GM12878 (cell line): Measurements from ENCODE around the gene LDLRAD3. TPM values are rescaled to one million over a fixed set of nuclear protein-coding genes. Genes with fewer than 3 reads are reported as not detected.

Experiments used
- ATAC-seq: fragments of 200-7000 bp; cut with Tn5 transposase; 3 replicates; pipeline ENCODE4 v1.9.1; 2020; ENCODE audit warnings: mild to moderate bottlenecking, moderate library complexity
- BruUV-seq: library from RNA; stranded (reverse); fragments of 400-500 nt; replicated peaks from 2 replicates; lab custom pipeline; 2021; lab: Mats Ljungman, UMichigan
- CTCF ChIA-PET: fragments of 300-600 bp; sonication (Branson Sonifier 250); formaldehyde crosslinking; extraction: SDS; loops from one replicate; lab custom pipeline; 2021; ENCODE audit warnings: inconsistent platforms; lab: Yijun Ruan, JAX
- POLR2A ChIA-PET: fragments of 350-600 bp; formaldehyde crosslinking; extraction: SDS; loops from one replicate; lab custom pipeline; 2021; ENCODE audit warnings: inconsistent platforms; lab: Charles Lee
- RAD21 ChIA-PET: fragments of 300-600 bp; sonication (Branson Sonifier 250); formaldehyde crosslinking; loops from one replicate; lab custom pipeline; 2023; ENCODE audit warnings: antibody characterized with exemption; ENCODE audit not compliant: unreplicated experiment; lab: Charles Lee
- SMC1A ChIA-PET: fragments of 300-600 bp; sonication (Branson Sonifier 250); formaldehyde crosslinking; loops from one replicate; lab custom pipeline; 2023; ENCODE audit not compliant: unreplicated experiment, uncharacterized antibody; lab: Charles Lee
- DNase-seq: peaks from one replicate; pipeline ENCODE4 v3.0.0-alpha.2; 2011; ENCODE audit warnings: low read depth, low spot score
- FAIRE-seq: peaks from 3 replicates; lab custom pipeline; 2011; peaks lifted over from hg19 to GRCh38; lab: Jason Lieb, UNC
- H2AFZ ChIP-seq: 2 replicates; pipeline ENCODE4 v1.6.0; 2011; ENCODE audit warnings: low read depth, low read length, control low read depth; ENCODE audit not compliant: control insufficient read depth
- H3K27ac ChIP-seq: 2 replicates; pipeline ENCODE4 v1.5.1; 2011; ENCODE audit warnings: control low read depth; ENCODE audit not compliant: control insufficient read depth, insufficient read depth
- H3K27me3 ChIP-seq, 2 experiments: replicated peaks in 1 of 2; 2 replicates each; pipeline versions ENCODE4 v1.6.0 to v1.6.1; 2011; ENCODE audit warnings: low read length in 1 of 2; ENCODE audit not compliant: control insufficient read depth in 2 of 2, insufficient read depth in 2 of 2
- H3K36me3 ChIP-seq, 2 experiments: 2 replicates each; pipeline ENCODE4 v1.5.1; 2011; ENCODE audit warnings: low read length in 1 of 2; ENCODE audit not compliant: control insufficient read depth in 2 of 2, insufficient read depth in 2 of 2
- H3K4me1 ChIP-seq: 2 replicates; pipeline ENCODE4 v1.6.1; 2011; ENCODE audit warnings: mild to moderate bottlenecking, low read length, moderate library complexity, mixed read lengths; ENCODE audit not compliant: control insufficient read depth, insufficient read depth
- H3K4me2 ChIP-seq: 2 replicates; pipeline ENCODE4 v1.6.0; 2011; ENCODE audit warnings: control low read depth; ENCODE audit not compliant: control insufficient read depth, insufficient read depth
- H3K4me3 ChIP-seq: fragments of 200-600 bp; sonication (generic); 2 replicates; pipeline ENCODE4 v1.5.1; 2016
- H3K79me2 ChIP-seq: 2 replicates; pipeline ENCODE4 v1.6.0; 2011; ENCODE audit warnings: low read length; ENCODE audit not compliant: control insufficient read depth, insufficient read depth
- H3K9ac ChIP-seq: 2 replicates; pipeline ENCODE4 v1.8.0; 2011; ENCODE audit warnings: low read length, control low read depth, mixed read lengths; ENCODE audit not compliant: control insufficient read depth, insufficient read depth
- H3K9me3 ChIP-seq: replicated peaks from 3 replicates; pipeline ENCODE4 v1.5.1; 2011; ENCODE audit warnings: mild to moderate bottlenecking, low read length; ENCODE audit not compliant: control insufficient read depth, insufficient read depth
- H4K20me1 ChIP-seq: 2 replicates; pipeline ENCODE4 v1.6.0; 2011; ENCODE audit not compliant: control insufficient read depth, insufficient read depth
- ATF7 ChIP-seq: fragments of 450-650 bp; IDR thresholded peaks from 2 replicates; pipeline ENCODE4 v1.6.1; 2016; ENCODE audit warnings: low read depth, mild to moderate bottlenecking
- BMI1 ChIP-seq: fragments of 450-650 bp; IDR thresholded peaks from 2 replicates; pipeline ENCODE4 v1.6.1; 2016; ENCODE audit warnings: mild to moderate bottlenecking, moderate library complexity, borderline replicate concordance
- CEBPB ChIP-seq, 2 experiments: fragments of 150-350 bp in 1 of 2; IDR thresholded peaks; 2 replicates each; pipeline ENCODE4 v1.6.1; 2012 to 2014; ENCODE audit warnings: low read depth in 2 of 2, low read length in 2 of 2, borderline replicate concordance in 1 of 2, inconsistent platforms in 1 of 2
- HDAC6 ChIP-seq: fragments of 200-600 bp; sonication (generic); IDR thresholded peaks from one replicate; pipeline ENCODE4 v1.8.0; 2017; ENCODE audit warnings: antibody characterized with exemption; ENCODE audit not compliant: unreplicated experiment
- MLLT1 ChIP-seq: fragments of 450-650 bp; IDR thresholded peaks from 2 replicates; pipeline ENCODE4 v1.6.1; 2016; ENCODE audit warnings: mild to moderate bottlenecking
- NBN ChIP-seq: fragments of 450-650 bp; IDR thresholded peaks from 2 replicates; pipeline ENCODE4 v1.6.1; 2016
- NR2C1 ChIP-seq: fragments of 450-650 bp; IDR thresholded peaks from 2 replicates; pipeline ENCODE4 v1.6.1; 2017; ENCODE audit warnings: antibody characterized with exemption, mild to moderate bottlenecking, moderate library complexity
- RB1 ChIP-seq: fragments of 450-650 bp; formaldehyde crosslinking; IDR thresholded peaks from 2 replicates; pipeline ENCODE4 v1.6.1; 2017; ENCODE audit warnings: mild to moderate bottlenecking, borderline replicate concordance
- RCOR1 ChIP-seq: conservative IDR thresholded peaks from 2 replicates; pipeline ENCODE4 v1.6.1; 2012; ENCODE audit warnings: low read depth, low read length, improper control_type of control experiment
- SIN3A ChIP-seq: IDR thresholded peaks from 2 replicates; pipeline ENCODE4 v1.6.1; 2012; ENCODE audit warnings: low read depth, low read length, improper control_type of control experiment
- SIX5 ChIP-seq: IDR thresholded peaks from 2 replicates; pipeline ENCODE4 v1.6.1; 2011; ENCODE audit warnings: mild to moderate bottlenecking, low read depth, low read length, moderate library complexity; ENCODE audit not compliant: severe bottlenecking
- SMARCA5 ChIP-seq: fragments of 450-650 bp; IDR thresholded peaks from 2 replicates; pipeline ENCODE4 v1.6.1; 2017; ENCODE audit warnings: mild to moderate bottlenecking
- TAF1 ChIP-seq: IDR thresholded peaks from 2 replicates; pipeline ENCODE4 v1.6.1; 2011; ENCODE audit warnings: mild to moderate bottlenecking, low read depth, low read length, borderline replicate concordance
- ZBTB40 ChIP-seq: fragments of 450-650 bp; IDR thresholded peaks from 2 replicates; pipeline ENCODE4 v1.6.1; 2016; ENCODE audit warnings: mild to moderate bottlenecking, moderate library complexity, borderline replicate concordance
- ZNF274 ChIP-seq: IDR thresholded peaks from one replicate; pipeline ENCODE4 v1.8.0; 2011; ENCODE audit not compliant: insufficient read length, insufficient read depth
- ZNF622 ChIP-seq: fragments of 450-650 bp; IDR thresholded peaks from 2 replicates; pipeline ENCODE4 v1.6.1; 2017; ENCODE audit warnings: mild to moderate bottlenecking, inconsistent platforms
- WGBS: methylation state at CpG from one replicate; pipeline ENCODE4 v1.1.6; 2016; ENCODE audit warnings: low lambda C conversion rate; ENCODE audit not compliant: insufficient replicate concordance, insufficient coverage; ENCODE audit errors: missing lambda C conversion rate; 5-methylcytosine and 5-hydroxymethylcytosine counted together
- in situ Hi-C: fragments of 300-500 bp; cut with MboI; formaldehyde crosslinking; loops from 9 replicates; pipeline ENCODE4 v1.14.3; 2018; ENCODE audit warnings: mixed read lengths
- intact Hi-C: fragments of 100-400 bp; cut with micrococcal nuclease; formaldehyde crosslinking; loops from one replicate; pipeline ENCODE4 v1.14.2; 2022; ENCODE audit not compliant: unreplicated experiment
- polyA plus RNA-seq, 11 experiments: library from polyadenylated mRNA; depleted of rRNA in 4 of 11; unstranded in 6 of 11; stranded (reverse) in 5 of 11; fragments of >200 nt; fragmentation: Nextera tagmentation in 4 of 11; fragmentation: Illumina TruSeq in 1 of 11; extraction: Ambion mirVana in 4 of 11; extraction: Trizol in 1 of 11; gene quantifications; 1 replicate in 1 of 11; 2 replicates in 10 of 11; pipeline versions ENCODE4 v1.2.1 to v1.2.3, GENCODE V29; 2011 to 2016; ENCODE audit warnings: inconsistent platforms in 2 of 11, missing spikeins in 2 of 11, low read depth in 1 of 11
- total RNA-seq, 4 experiments: library from RNA; depleted of rRNA in 3 of 4; stranded (reverse); fragments of >200 nt in 3 of 4; fragmentation: Illumina TruSeq in 1 of 4; extraction: Trizol in 1 of 4; gene quantifications; 2 replicates each; pipeline versions ENCODE4 v1.2.1 to v1.2.3, GENCODE V29; 2013 to 2021
- TF ChIP-seq, protein P1 (sequence below): fragments of 450-650 bp; IDR thresholded peaks from 2 replicates; pipeline ENCODE4 v1.6.1; 2017; ENCODE audit warnings: mild to moderate bottlenecking, low read depth, inconsistent platforms; ENCODE audit not compliant: poor library complexity, severe bottlenecking

Gene LDLRAD3
- total and polyA plus RNA-seq, 10 of the 15 experiments (the other 5 are each of a cell fraction or from before 2014, with no cell fraction given): 2.5 to 17.2 (median 10.7) TPM

DNA sequence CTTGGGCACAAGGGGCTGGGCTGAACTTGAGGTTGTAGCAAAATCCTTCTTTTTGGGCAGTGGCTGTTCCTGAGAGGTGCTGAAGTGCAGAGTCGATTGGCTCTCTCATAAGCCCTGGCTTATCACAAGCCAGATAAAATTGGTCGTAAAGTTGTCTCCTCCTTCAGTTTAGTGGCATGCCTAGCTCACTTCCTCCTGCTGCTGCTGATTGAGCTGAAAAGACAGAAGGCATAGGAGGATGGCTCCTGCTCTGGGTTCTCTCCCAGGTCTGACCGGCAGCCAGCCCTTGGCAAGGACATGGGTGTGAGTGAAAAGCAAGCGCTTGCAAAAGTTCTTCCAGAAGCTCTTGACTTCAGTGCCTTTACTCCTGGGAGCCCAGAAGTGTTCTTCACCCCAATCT, 83.9 kb downstream of the LDLRAD3 start:
- Histone ChIP-seq H3K4me3 (no peak overlapping the region), H4K20me1 (no peaks in the 10 kb centered on the region), H3K4me1 (no peaks in the 10 kb centered on the region), H3K27ac (no peak overlapping the region), H3K79me2 (no peaks in the 10 kb centered on the region), H3K36me3 (no peaks in the 10 kb centered on the region), H3K4me2 (no peak overlapping the region), H3K27me3 (no peaks in the 10 kb centered on the region; a peak in 1 of 4 replicates), H3K9me3 (no peaks in the 10 kb centered on the region; the same call in 2 of the 3 replicates), H2AFZ (no peak overlapping the region), H3K9ac (no peak overlapping the region)
- no TSS peak for BruUV-seq
- POLR2A ChIA-PET: no interaction called here
- no peak for FAIRE-seq
- no peak for DNase-seq
- RAD21 ChIA-PET: interaction anchor here (0.8 to 1.3 kb wide), 2 partner anchors 21 to 111 kb away, joined by 3 read pairs; no protein-coding TSS in a partner anchor
- WGBS: 63% methylated on average over 4 of the region's 4 CpGs
- in situ Hi-C loops: no loop called here
- no peak for ATAC-seq
- CTCF ChIA-PET: interaction anchor here (1.4 kb wide), 1 partner anchor 206 kb away, joined by 5 read pairs; no protein-coding TSS in a partner anchor
- no peak for TF ChIP-seq ATF7
- no peak for TF ChIP-seq CEBPB (IDR thresholded peaks at IDR 0.05; ENCODE audit: borderline replicate concordance in 1 of 2, low read depth in 2 of 2, low read length in 2 of 2)
- no peak for TF ChIP-seq SMARCA5
- no peak for TF ChIP-seq TAF1
- TF ChIP-seq ZBTB40: no peak
- TF ChIP-seq SIX5: no peak
- TF ChIP-seq ZNF274: no peak
- no peak for TF ChIP-seq RCOR1
- TF ChIP-seq NBN: no peak
- no peak for TF ChIP-seq SIN3A
- TF ChIP-seq BMI1: no peak
- TF ChIP-seq, protein P1, sequence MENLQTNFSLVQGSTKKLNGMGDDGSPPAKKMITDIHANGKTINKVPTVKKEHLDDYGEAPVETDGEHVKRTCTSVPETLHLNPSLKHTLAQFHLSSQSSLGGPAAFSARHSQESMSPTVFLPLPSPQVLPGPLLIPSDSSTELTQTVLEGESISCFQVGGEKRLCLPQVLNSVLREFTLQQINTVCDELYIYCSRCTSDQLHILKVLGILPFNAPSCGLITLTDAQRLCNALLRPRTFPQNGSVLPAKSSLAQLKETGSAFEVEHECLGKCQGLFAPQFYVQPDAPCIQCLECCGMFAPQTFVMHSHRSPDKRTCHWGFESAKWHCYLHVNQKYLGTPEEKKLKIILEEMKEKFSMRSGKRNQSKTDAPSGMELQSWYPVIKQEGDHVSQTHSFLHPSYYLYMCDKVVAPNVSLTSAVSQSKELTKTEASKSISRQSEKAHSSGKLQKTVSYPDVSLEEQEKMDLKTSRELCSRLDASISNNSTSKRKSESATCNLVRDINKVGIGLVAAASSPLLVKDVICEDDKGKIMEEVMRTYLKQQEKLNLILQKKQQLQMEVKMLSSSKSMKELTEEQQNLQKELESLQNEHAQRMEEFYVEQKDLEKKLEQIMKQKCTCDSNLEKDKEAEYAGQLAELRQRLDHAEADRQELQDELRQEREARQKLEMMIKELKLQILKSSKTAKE: no peak
- TF ChIP-seq RB1: no peak
- TF ChIP-seq HDAC6: no peak
- TF ChIP-seq NR2C1: no peak
- no peak for TF ChIP-seq MLLT1
- no peak for TF ChIP-seq ZNF622
- SMC1A ChIA-PET: no interaction called here
- intact Hi-C loops: no loop called here
